ENCODE data around the gene TBXT. TPM values are rescaled to one million over a fixed set of nuclear protein-coding genes. Genes with fewer than 3 reads are reported as not detected.

TBXT gene
- total and polyA plus RNA-seq, 2 of the 8 experiments (the other 6 are each of a cell fraction or from before 2014, with no cell fraction given): 0.18 to 0.24 TPM

DNA sequence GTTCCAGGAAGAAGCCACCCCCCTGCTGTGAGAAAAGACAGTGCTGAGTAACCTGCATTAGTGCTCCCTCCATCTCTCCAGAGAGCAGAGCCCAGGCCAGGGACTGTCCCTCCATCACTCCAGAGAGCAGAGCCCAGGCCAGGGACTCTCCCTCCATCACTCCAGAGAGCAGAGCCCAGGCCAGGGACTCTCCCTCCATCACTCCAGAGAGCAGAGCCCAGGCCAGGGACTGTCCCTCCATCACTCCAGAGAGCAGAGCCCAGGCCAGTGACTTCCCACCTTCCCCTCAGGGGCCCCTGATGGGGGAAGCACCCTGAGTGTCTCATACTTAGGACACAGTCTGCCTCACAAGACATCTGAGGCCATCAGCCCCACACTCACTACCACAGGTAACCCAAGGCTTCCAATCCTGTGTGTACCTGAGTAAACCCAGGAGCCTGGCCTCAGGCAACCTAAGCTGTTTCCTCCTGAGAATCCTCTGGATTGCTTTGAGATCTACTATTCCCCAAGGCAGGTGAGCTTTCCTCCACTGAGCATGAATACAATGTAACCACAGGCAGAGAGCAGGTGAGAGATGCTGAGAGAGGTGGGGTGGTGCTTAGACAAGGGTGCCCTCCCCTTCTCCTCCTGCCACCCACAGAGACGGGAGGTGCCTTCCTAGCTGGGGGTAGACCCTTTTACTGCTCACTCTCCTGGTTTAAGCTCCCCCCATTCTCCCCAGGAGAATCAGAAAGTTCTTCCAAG is 4.9 kb downstream of the TBXT start:
- Histone ChIP-seq H3K4me3 (ENCODE audit: extremely low read depth in 1 of 4, insufficient read depth in 2 of 4, low read depth in 3 of 4, low read length in 4 of 4) (no peak overlapping the region), H3K4me1 (replicated peaks in 1 of 4; ENCODE audit: control insufficient read depth in 3 of 4, insufficient read depth in 4 of 4, low read length in 3 of 4) (peaks cover 4 to 19% (median 6%) of the 10 kb centered on the region in 4 experiments; a peak in 4 of 7 replicates), H2AK5ac (ENCODE audit: low read depth, low read length) (no peak overlapping the region), H3K27ac (ENCODE audit: low read depth, low read length) (no peak overlapping the region), H3K23ac (ENCODE audit: insufficient read length) (no peak overlapping the region), H2BK15ac (ENCODE audit: low read length) (no peak overlapping the region), H3K9ac (replicated peaks in 1 of 4; ENCODE audit: extremely low read depth in 1 of 4, low read depth in 3 of 4, low read length in 3 of 4) (no peak overlapping the region), H3K79me1 (ENCODE audit: low read depth, low read length) (no peaks in the 10 kb centered on the region), H4K5ac (ENCODE audit: insufficient read length, low read depth, low read length) (no peak overlapping the region), H3K9me3 (ENCODE audit: insufficient read depth in 2 of 2, low read depth in 1 of 2, low read length in 1 of 2) (no peaks in the 10 kb centered on the region), H2BK12ac (ENCODE audit: low read depth, low read length) (no peak overlapping the region), H4K20me1 (replicated peaks in 1 of 2; ENCODE audit: control insufficient read depth in 1 of 2, insufficient read depth in 2 of 2, low read length in 2 of 2) (peaks cover 2 to 3% of the 10 kb centered on the region in 2 experiments), H2BK120ac (replicated peaks; ENCODE audit: low read depth, low read length) (no peak overlapping the region), H4K91ac (replicated peaks; ENCODE audit: insufficient read length, low read length) (no peak overlapping the region), H2BK20ac (ENCODE audit: low read length) (no peak overlapping the region), H3K27me3 (replicated peaks in 1 of 4; ENCODE audit: control insufficient read depth in 3 of 4, extremely low read depth in 1 of 4, insufficient read depth in 3 of 4, low read length in 3 of 4) (peaks cover 42 to 58% (median 53%) of the 10 kb centered on the region in 4 experiments), H3K4me2 (ENCODE audit: insufficient read depth in 1 of 2, low read depth in 2 of 2, low read length in 2 of 2) (no peak overlapping the region), H3K56ac (replicated peaks; ENCODE audit: insufficient read length, low read depth, low read length) (no peak overlapping the region), H3K79me2 (ENCODE audit: control insufficient read depth in 1 of 2, insufficient read depth in 2 of 2, low read length in 2 of 2) (no peaks in the 10 kb centered on the region), H3K23me2 (ENCODE audit: low read depth, low read length) (peaks cover 7% of the 10 kb centered on the region; the same call in 1 of the 2 replicates), H3K36me3 (ENCODE audit: control insufficient read depth in 2 of 4, insufficient read depth in 4 of 4, low read length in 3 of 4) (no peaks in the 10 kb centered on the region), H4K8ac (ENCODE audit: extremely low read depth, insufficient read depth, low read length) (no peak overlapping the region), H3K18ac (ENCODE audit: extremely low read depth, low read length) (no peak overlapping the region), H3K4ac (replicated peaks; ENCODE audit: insufficient read length, low read depth, low read length) (no peak overlapping the region), H2BK5ac (ENCODE audit: low read depth, low read length) (no peak overlapping the region), H2AFZ (ENCODE audit: low read length) (no peak overlapping the region), H3K14ac (ENCODE audit: insufficient read length) (no peak overlapping the region)
- DNase-seq (ENCODE audit: low read depth in 1 of 2, low spot score in 2 of 2) (no peak), FAIRE-seq (no peak)
- 80% methylated on average over 1 of the region's 1 CpG; no CpG with 5 or more reads in 1 of the 2 experiments for WGBS, 2 experiments (ENCODE audit: extremely low coverage in 1 of 2, insufficient coverage in 1 of 2, insufficient read length in 1 of 2, insufficient replicate concordance in 2 of 2, low coverage in 1 of 2, low lambda C conversion rate in 2 of 2, missing lambda C conversion rate in 1 of 2)
- POLR2A ChIA-PET (ENCODE audit: partially characterized antibody): no interaction called here
- CTCF ChIA-PET (ENCODE audit: partially characterized antibody): interaction anchor here (1.0 kb wide), 1 partner anchor 236 kb away, joined by 3 read pairs; no protein-coding TSS in a partner anchor
- TF ChIP-seq RBBP5 (IDR thresholded peaks at IDR 0.05; ENCODE audit: borderline replicate concordance, low read depth, low read length): no peak
- TF ChIP-seq, protein P1, sequence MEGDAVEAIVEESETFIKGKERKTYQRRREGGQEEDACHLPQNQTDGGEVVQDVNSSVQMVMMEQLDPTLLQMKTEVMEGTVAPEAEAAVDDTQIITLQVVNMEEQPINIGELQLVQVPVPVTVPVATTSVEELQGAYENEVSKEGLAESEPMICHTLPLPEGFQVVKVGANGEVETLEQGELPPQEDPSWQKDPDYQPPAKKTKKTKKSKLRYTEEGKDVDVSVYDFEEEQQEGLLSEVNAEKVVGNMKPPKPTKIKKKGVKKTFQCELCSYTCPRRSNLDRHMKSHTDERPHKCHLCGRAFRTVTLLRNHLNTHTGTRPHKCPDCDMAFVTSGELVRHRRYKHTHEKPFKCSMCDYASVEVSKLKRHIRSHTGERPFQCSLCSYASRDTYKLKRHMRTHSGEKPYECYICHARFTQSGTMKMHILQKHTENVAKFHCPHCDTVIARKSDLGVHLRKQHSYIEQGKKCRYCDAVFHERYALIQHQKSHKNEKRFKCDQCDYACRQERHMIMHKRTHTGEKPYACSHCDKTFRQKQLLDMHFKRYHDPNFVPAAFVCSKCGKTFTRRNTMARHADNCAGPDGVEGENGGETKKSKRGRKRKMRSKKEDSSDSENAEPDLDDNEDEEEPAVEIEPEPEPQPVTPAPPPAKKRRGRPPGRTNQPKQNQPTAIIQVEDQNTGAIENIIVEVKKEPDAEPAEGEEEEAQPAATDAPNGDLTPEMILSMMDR (IDR thresholded peaks at IDR 0.05; ENCODE audit: control extremely low read depth in 1 of 3, insufficient read depth in 1 of 3, low read depth in 1 of 3, low read length in 3 of 3): no peak
- TF ChIP-seq SUZ12 (IDR thresholded peaks at IDR 0.05; ENCODE audit: low read length): no peak
- TF ChIP-seq SIX5 (IDR thresholded peaks at IDR 0.05; ENCODE audit: low read depth, low read length): no peak
- no peak for TF ChIP-seq TEAD4 (IDR thresholded peaks at IDR 0.05; ENCODE audit: low read depth, low read length)
- TF ChIP-seq FOSL1 (IDR thresholded peaks at IDR 0.05; ENCODE audit: insufficient read depth, low read depth, low read length): no peak
- TF ChIP-seq, protein P2, sequence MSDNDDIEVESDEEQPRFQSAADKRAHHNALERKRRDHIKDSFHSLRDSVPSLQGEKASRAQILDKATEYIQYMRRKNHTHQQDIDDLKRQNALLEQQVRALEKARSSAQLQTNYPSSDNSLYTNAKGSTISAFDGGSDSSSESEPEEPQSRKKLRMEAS (IDR thresholded peaks at IDR 0.05): no peak
- TF ChIP-seq JUND (IDR thresholded peaks at IDR 0.05; ENCODE audit: low read length): no peak

All from H1 (cell line).